HepG2 (cell line): ENCODE data around the gene MKS1. TPM values are rescaled to one million over a fixed set of nuclear protein-coding genes. Genes with fewer than 3 reads are reported as not detected.

ENCODE experiments used
- ARID2 ChIP-seq: sonication (generic); formaldehyde crosslinking; IDR thresholded peaks from 2 replicates; pipeline ENCODE4 v1.8.1; 2022; ENCODE audit warnings: mild to moderate bottlenecking, missing genetic modification reagents, borderline replicate concordance
- CAMTA2 ChIP-seq: sonication (generic); formaldehyde crosslinking; IDR thresholded peaks from 2 replicates; pipeline ENCODE4 v1.4.0; 2020; ENCODE audit warnings: mild to moderate bottlenecking, missing genetic modification reagents, borderline replicate concordance
- CBX1 ChIP-seq: IDR thresholded peaks from one replicate; pipeline ENCODE4 v1.6.1; 2016; ENCODE audit warnings: antibody characterized with exemption, low read depth
- CEBPG ChIP-seq: IDR thresholded peaks from 2 replicates; pipeline ENCODE4 v1.6.1; 2016
- CHD4 ChIP-seq: fragments of 200-600 bp; sonication (generic); IDR thresholded peaks from 2 replicates; pipeline ENCODE4 v1.7.0; 2017; ENCODE audit warnings: mild to moderate bottlenecking, low read length, borderline replicate concordance
- ELF4 ChIP-seq: sonication (generic); formaldehyde crosslinking; IDR thresholded peaks from 2 replicates; pipeline ENCODE4 v1.5.0; 2020; ENCODE audit warnings: missing genetic modification reagents, mild to moderate bottlenecking, moderate library complexity, borderline replicate concordance
- GATAD2A ChIP-seq: IDR thresholded peaks from 2 replicates; pipeline ENCODE4 v1.6.1; 2016
- HNRNPL ChIP-seq: fragments of 200-400 bp; formaldehyde crosslinking; IDR thresholded peaks from 2 replicates; pipeline ENCODE4 v1.6.1; 2017; ENCODE audit warnings: mild to moderate bottlenecking, low read depth, low read length
- JDP2 ChIP-seq: sonication (generic); formaldehyde crosslinking; IDR thresholded peaks from 2 replicates; pipeline ENCODE4 v1.8.1; 2022; ENCODE audit warnings: missing genetic modification reagents, borderline replicate concordance
- PPARG ChIP-seq: conservative IDR thresholded peaks from 2 replicates; pipeline ENCODE4 v1.6.1; 2016; ENCODE audit warnings: missing biosample characterization, missing genetic modification reagents
- RAD51 ChIP-seq: fragments of 450-650 bp; IDR thresholded peaks from 2 replicates; pipeline ENCODE4 v1.6.1; 2016; ENCODE audit warnings: borderline replicate concordance
- RBAK ChIP-seq: sonication (generic); formaldehyde crosslinking; IDR thresholded peaks from 2 replicates; pipeline ENCODE4 v1.5.1; 2020; ENCODE audit warnings: mild to moderate bottlenecking, missing genetic modification reagents
- RBM39 ChIP-seq: fragments of 200-400 bp; formaldehyde crosslinking; IDR thresholded peaks from one replicate; pipeline ENCODE4 v1.6.1; 2018; ENCODE audit warnings: antibody characterized with exemption, mild to moderate bottlenecking, low read depth, low read length; ENCODE audit not compliant: poor library complexity, severe bottlenecking
- SETDB1 ChIP-seq: sonication (generic); formaldehyde crosslinking; IDR thresholded peaks from 2 replicates; pipeline ENCODE4 v1.5.1; 2020; ENCODE audit warnings: missing genetic modification reagents, mild to moderate bottlenecking, borderline replicate concordance
- SOX6 ChIP-seq, 2 experiments: fragments of 450-650 bp in 1 of 2; sonication (generic) in 1 of 2; formaldehyde crosslinking in 1 of 2; IDR thresholded peaks; 2 replicates each; pipeline versions ENCODE4 v1.4.0 to v1.6.1; 2017 to 2020; ENCODE audit warnings: antibody characterized with exemption in 1 of 2, mild to moderate bottlenecking in 1 of 2, missing genetic modification reagents in 1 of 2
- ZBTB33 ChIP-seq: sonication (generic); formaldehyde crosslinking; IDR thresholded peaks from 2 replicates; pipeline ENCODE4 v1.4.0; 2020; ENCODE audit warnings: missing genetic modification reagents
- ZNF18 ChIP-seq: sonication (generic); formaldehyde crosslinking; IDR thresholded peaks from 2 replicates; pipeline ENCODE4 v1.8.0; 2022; ENCODE audit warnings: mild to moderate bottlenecking, missing genetic modification reagents; ENCODE audit not compliant: insufficient replicate concordance
- ZNF343 ChIP-seq: sonication (generic); formaldehyde crosslinking; IDR thresholded peaks from 2 replicates; pipeline ENCODE4 v1.4.0; 2020; ENCODE audit warnings: mild to moderate bottlenecking, missing genetic modification reagents
- ZNF773 ChIP-seq: sonication (generic); formaldehyde crosslinking; IDR thresholded peaks from 2 replicates; pipeline ENCODE4 v1.4.0; 2020; ENCODE audit warnings: missing genetic modification reagents, borderline replicate concordance
- ZNF83 ChIP-seq: sonication (generic); formaldehyde crosslinking; IDR thresholded peaks from 2 replicates; pipeline ENCODE4 v1.4.0; 2020; ENCODE audit warnings: missing genetic modification reagents, mild to moderate bottlenecking, borderline replicate concordance
- polyA plus RNA-seq, 8 experiments: library from polyadenylated mRNA; depleted of rRNA in 3 of 8; stranded (reverse) in 7 of 8; unstranded in 1 of 8; fragments of >200 nt; fragmentation: Illumina TruSeq in 4 of 8; extraction: Trizol in 4 of 8; gene quantifications; 2 replicates each; pipeline versions ENCODE4 v1.2.1 to v1.2.3, GENCODE V29; 2011 to 2016; ENCODE audit warnings: low read depth in 4 of 8, missing spikeins in 1 of 8, mixed read lengths in 1 of 8; ENCODE audit not compliant: insufficient read depth in 1 of 8
- total RNA-seq, 5 experiments: library from RNA; depleted of rRNA; stranded (reverse); fragments of >200 nt; fragmentation: Illumina TruSeq; extraction: Trizol; gene quantifications; 2 replicates each; pipeline ENCODE4 v1.2.3, GENCODE V29; 2016; ENCODE audit warnings: low read depth in 1 of 5
- TF ChIP-seq, protein P1 (sequence below): sonication (generic); formaldehyde crosslinking; IDR thresholded peaks from 2 replicates; pipeline ENCODE4 v1.4.0; 2020; ENCODE audit warnings: mild to moderate bottlenecking, missing genetic modification reagents
- TF ChIP-seq, protein P2 (sequence below): sonication (generic); formaldehyde crosslinking; IDR thresholded peaks from 2 replicates; pipeline ENCODE4 v1.8.0; 2022; ENCODE audit warnings: missing genetic modification reagents, mild to moderate bottlenecking, inconsistent platforms, borderline replicate concordance

The MKS1 gene
- total and polyA plus RNA-seq, 2 of the 13 experiments (the other 11 are each of a cell fraction or from before 2014, with no cell fraction given) = 16.1 to 26.3 TPM

DNA sequence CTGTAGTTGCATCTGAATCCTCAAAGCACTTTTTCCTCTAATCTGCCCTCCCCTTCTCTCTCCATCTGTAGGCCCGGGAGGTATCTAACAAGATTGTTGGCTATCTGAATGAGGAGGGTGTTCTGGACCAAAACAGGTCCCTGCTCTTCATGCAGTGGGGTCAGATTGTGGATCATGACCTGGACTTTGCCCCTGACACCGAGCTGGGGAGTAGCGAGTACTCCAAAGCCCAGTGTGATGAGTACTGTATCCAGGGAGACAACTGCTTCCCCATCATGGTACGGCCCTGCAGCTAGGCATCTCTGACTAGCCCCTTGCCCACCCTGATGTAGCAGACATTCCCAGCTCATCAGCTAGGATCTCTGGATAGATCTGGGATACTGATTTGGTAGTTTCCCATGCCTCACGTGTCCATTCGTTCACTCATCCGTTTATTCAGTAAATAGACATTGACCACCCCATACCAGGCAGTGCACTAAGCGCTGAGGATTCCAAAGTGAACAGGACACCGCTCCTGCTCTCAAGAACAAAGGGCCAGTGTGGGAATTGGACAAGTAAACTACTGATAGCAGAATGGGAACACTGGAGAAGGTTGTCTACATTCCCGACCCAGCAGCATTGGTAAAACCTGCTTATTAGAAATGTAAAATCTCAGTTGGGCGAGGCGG, 31.4 kb upstream of the MKS1 start (continued):
- TF ChIP-seq CHD4 (no peak), ELF4 (CRISPR knock-in tag) (no peak), HNRNPL (no peak), SETDB1 (CRISPR knock-in tag) (no peak), SOX6 (IDR thresholded peaks at IDR 0.05) (no peak), SOX6 (CRISPR knock-in tag; IDR thresholded peaks at IDR 0.05) (peak; percentile 66), PPARG (CRISPR knock-in tag) (no peak), CBX1 (no peak), CAMTA2 (CRISPR knock-in tag) (no peak), ARID2 (CRISPR knock-in tag) (no peak), ZNF18 (CRISPR knock-in tag) (no peak), CEBPG (CRISPR knock-in tag) (no peak), ZNF773 (no peak), ZBTB33 (CRISPR knock-in tag) (no peak), ZNF343 (no peak), RBAK (no peak), RAD51 (no peak), RBM39 (no peak), GATAD2A (peak; percentile 40; the same call in 1 of the 2 replicates), ZNF83 (CRISPR knock-in tag) (no peak), JDP2 (CRISPR knock-in tag) (no peak)
- TF ChIP-seq, protein P1, sequence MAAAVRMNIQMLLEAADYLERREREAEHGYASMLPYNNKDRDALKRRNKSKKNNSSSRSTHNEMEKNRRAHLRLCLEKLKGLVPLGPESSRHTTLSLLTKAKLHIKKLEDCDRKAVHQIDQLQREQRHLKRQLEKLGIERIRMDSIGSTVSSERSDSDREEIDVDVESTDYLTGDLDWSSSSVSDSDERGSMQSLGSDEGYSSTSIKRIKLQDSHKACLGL = no peak
- TF ChIP-seq, protein P2, sequence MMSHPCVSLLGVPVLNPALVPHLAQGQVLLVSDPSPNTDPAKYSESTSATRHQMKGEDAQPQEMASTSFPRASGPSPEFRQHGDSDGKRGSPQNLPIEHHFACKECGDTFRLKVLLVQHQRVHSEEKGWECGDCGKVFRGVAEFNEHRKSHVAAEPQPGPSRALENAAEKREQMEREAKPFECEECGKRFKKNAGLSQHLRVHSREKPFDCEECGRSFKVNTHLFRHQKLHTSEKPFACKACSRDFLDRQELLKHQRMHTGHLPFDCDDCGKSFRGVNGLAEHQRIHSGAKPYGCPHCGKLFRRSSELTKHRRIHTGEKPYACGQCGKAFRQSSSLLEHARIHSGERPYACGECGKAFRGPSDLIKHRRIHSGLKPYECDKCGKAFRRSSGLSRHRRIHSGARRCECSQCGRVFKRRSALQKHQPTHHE = no peak
